ENCODE data around the gene BTRC.
"Not testable (repeated sequence)": the region's sequence is repeated elsewhere in the genome, so short reads cannot be mapped to it uniquely, and the experiment has no call there.

The BTRC gene

GRCh38 chr10:101388676-101389276 is 34.8 kb downstream of the BTRC start:
- DNase-seq (ENCODE audit: low spot score) = no peak

DNA sequence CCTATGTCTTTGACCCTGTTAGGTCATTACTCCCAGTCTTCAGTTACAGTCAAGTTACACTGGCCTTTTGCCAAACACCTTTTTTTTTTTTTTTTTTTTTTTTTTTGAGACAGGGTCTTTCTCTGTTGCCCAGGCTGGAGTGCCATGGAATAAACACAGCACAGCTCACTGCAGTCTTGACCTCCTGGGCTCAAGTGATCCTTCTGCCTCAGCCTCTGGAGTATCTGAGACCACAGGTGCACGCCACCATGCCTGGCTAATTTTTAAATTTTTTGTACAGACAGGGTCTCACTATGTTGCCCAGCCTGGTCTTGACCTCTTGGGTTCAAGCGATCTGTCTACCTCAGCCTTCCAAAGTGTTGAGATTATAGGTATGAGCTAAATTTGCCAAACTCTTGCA is 35.6 kb downstream of the BTRC start:
- not testable (repeated sequence) for DNase-seq (ENCODE audit: low spot score)

GRCh38 chr10:101389986-101390531 is 36.1 kb downstream of the BTRC start:
- no peak for DNase-seq (ENCODE audit: low spot score)

DNA sequence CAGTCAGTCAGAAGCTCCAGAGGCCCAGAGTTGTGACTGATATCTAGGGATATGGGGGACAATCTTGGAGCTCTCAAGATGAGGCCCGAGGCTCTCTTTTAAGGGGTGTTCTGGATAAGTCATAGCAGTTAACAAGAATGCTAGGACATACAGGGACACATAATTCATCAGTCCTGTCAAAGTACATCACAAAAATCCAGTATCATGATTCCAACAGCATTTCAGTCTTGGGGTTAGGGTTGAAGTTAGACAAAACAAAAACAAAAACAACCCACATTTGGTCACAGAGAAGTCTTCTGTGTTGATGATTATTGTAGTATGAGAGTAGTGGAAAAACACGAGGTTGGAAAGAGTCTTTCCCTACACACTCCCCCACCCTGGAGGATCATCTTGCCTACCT is 39.4 kb downstream of the BTRC start:
- DNase-seq (ENCODE audit: low spot score) = no peak

DNA sequence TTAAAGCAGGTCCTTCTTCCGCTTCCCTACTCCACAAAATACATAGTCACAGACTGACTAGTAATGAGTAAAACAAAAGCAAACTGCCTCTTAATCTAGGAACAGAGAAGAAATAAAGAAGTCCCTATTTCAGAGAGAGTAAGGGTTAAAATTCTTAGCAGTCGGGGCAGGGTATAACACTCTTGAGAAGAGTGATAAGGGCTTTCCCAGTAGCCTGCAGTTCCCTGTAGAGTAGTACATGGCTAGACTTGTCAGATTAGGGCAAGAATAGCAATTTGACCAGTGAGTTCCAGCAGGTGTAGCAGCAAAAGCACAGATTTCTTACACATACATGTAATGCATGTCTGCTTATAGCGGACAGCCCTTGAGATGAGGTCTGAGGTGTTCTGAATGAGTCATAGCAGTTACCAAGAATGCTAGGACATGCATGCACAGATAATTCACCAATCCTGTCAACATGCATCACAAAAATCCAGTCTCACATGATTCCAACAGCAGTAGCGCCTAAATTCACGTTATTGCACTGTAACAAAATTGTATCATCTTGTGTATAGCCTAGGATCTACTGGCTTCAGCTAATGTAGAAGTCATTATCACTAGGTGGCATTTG is 40.7 kb downstream of the BTRC start:
- no peak for DNase-seq (ENCODE audit: low spot score)

DNA sequence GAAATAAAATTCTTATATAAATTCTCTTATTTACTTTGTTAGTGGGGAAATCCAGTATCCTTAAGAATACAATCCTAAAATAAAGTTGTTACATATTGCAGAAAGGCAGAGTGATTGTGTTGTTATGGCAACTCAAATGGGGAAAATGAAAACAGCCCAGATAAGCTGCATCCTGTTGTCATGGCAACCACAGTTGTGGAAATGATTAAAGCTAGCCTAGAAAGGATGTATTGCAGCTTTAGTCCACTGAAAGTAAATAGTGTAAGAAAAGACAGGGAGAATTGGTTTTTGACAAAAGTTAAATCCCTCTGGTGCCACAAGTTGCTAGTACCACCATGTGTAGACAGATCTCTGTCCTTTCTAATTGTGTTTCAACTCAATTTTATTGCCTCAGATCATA is 43.2 kb downstream of the BTRC start:
- DNase-seq (ENCODE audit: low spot score) = peak; percentile 55

- DNase-seq (ENCODE audit: low spot score) = no peak
Observed at GRCh38 chr10:101400585-101400984, 46.6 kb downstream of the BTRC start.

- no peak for DNase-seq (ENCODE audit: low spot score)
Observed at GRCh38 chr10:101402711-101403110, 48.7 kb downstream of the BTRC start.

- DNase-seq (ENCODE audit: low spot score) = no peak
Observed at GRCh38 chr10:101403161-101403560, 49.2 kb downstream of the BTRC start.

DNA sequence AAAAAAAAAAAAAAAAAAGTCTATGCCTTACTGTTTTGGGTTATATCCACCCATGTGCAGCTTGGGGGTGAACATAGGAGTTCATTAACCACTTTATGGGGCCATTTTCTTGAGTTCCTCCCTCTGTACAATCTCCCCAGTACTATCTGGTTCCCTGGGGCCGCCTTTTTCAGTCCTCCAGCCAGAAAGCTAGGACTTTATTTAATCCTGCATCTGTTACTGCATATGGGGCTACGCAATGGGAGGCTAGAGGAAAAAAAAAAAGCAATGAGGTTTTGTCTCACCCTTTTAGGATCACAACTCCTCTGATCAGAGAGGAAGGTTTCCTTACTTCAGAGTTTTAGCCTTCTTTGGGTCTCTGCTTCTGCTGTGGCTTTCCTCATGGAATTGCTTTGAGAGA is 51.0 kb downstream of the BTRC start:
- DNase-seq (ENCODE audit: low spot score) = no peak

- DNase-seq (ENCODE audit: low spot score) = no peak
Observed at GRCh38 chr10:101411598-101411997, 57.6 kb downstream of the BTRC start.

DNA sequence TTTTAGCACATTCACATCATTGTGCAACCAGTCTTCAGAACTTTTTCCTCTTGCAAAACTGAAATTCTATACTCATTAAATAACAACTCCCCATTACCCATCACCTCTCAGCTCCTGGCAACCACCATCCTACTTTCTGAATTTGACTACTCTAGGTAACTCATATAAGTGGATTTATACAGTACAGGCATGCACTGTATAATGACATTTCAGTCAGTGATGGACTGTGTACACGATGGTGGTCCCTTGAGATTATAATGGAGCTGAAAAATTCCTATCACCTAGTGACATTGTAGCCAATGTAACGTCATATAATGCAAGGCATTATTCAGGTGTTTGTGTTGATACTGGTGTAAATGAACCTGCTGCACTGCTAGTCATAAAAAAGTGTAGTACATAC is 60.1 kb downstream of the BTRC start:
- no peak for DNase-seq (ENCODE audit: low spot score)

GRCh38 chr10:101415884-101416283 is 61.9 kb downstream of the BTRC start:
- DNase-seq (ENCODE audit: low spot score) = no peak

DNA sequence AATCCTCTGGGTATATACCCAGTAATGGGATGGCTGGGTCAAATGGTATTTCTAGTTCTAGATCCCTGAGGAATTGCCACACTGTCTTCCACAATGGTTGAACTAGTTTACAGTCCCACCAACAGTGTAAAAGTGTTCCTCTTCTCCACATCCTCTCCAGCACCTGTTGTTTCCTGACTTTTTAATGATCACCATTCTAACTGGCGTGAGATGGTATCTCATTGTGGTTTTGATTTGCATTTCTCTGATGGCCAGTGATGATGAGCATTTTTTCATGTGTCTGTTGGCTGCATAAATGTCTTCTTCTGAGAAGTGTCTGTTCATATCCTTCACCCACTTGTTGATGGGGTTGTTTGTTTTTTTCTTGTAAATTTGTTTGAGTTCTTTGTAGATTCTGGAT is 68.0 kb downstream of the BTRC start:
- DNase-seq (ENCODE audit: low spot score) = not testable (repeated sequence)

DNA sequence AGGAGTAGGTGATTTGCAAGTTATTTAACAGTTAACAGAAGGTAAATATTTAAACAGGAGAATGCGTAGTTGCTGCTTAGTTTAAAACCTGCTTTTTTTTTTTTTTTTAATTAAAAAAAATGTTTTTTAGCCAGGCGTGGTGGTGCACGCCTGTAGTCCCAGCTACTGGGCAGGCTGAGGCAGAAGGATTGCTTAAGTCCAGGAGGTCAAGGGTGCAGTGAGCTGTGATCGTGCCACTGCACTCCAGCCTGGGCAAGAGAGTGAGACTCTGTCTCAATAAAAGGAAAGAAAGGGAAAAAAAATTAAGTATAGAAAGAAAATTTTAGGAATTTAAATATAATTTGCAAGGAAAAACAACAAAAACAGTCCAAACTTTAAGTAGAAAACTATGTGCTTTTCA is 71.6 kb downstream of the BTRC start:
- DNase-seq (ENCODE audit: low spot score) = no peak

DNA sequence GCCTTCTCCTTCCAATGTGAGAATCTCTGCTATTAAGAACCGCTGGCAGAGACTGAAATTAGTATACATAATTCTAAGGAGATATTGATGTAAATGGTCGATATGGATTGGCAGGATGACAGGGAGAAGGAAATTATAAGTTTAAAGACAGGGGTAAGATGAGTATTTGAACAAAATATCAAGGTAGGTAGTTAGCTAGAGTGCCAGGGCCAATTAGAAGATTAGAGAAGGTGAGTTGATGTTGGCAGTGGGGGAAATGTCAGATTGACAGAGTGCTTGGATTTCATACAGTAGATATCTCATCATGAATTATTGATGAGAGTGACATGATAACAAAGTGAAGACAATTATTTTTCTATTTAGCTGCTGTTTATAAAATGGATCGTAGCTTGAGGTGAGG is 74.1 kb downstream of the BTRC start:
- no peak for DNase-seq (ENCODE audit: low spot score)

- DNase-seq (ENCODE audit: low spot score) = no peak
Observed at GRCh38 chr10:101429423-101429822, 75.5 kb downstream of the BTRC start.

GRCh38 chr10:101436302-101436701 is 82.3 kb downstream of the BTRC start:
- DNase-seq (ENCODE audit: low spot score) = no peak

- DNase-seq (ENCODE audit: low spot score) = no peak
Observed at GRCh38 chr10:101438881-101439391, 85.0 kb downstream of the BTRC start.

GRCh38 chr10:101441541-101442455 is 87.8 kb downstream of the BTRC start:
- peak; percentile 47 for DNase-seq (ENCODE audit: low spot score)

- no peak for DNase-seq (ENCODE audit: low spot score)
Observed at GRCh38 chr10:101442456-101442800, 88.5 kb downstream of the BTRC start.

GRCh38 chr10:101444058-101444898 is 90.3 kb downstream of the BTRC start:
- peak; percentile 5 for DNase-seq (ENCODE audit: low spot score)

All from AG08396 (cell line).